Tibial nerve (tissue), 4 donors: ENCODE data around the gene FAM13A. TPM values are rescaled to one million over a fixed set of nuclear protein-coding genes. Genes with fewer than 3 reads are reported as not detected.
A peak's percentile ranks its signal among the peaks of the same experiment; 100 is the strongest.

ENCODE experiments used
- DNase-seq, 2 donors: peaks; one replicate each; pipeline ENCODE4 v3.0.0-alpha.2; 2019; ENCODE audit warnings: low spot score in 2 of 2
- H3K27ac ChIP-seq, 4 donors: fragments of 200-600 bp; sonication (generic) in 3 of 4; one replicate each; pipeline ENCODE4 v1.5.1; 2017 to 2019; ENCODE audit warnings: mild to moderate bottlenecking in 1 of 4
- H3K27me3 ChIP-seq, 2 donors: fragments of 200-600 bp; sonication (generic) in 1 of 2; one replicate each; pipeline versions ENCODE4 v1.5.1 to v1.6.0; 2017 to 2019
- H3K36me3 ChIP-seq, 3 donors: fragments of 200-600 bp; sonication (generic); one replicate each; pipeline ENCODE4 v1.5.1; 2018 to 2019
- H3K4me1 ChIP-seq, 4 donors: fragments of 200-600 bp; sonication (generic) in 3 of 4; one replicate each; pipeline ENCODE4 v1.5.1; 2017 to 2019
- H3K4me3 ChIP-seq, 4 donors: fragments of 200-600 bp; sonication (generic) in 3 of 4; one replicate each; pipeline ENCODE4 v1.5.1; 2017 to 2019; ENCODE audit warnings: mild to moderate bottlenecking in 1 of 4, moderate library complexity in 1 of 4
- H3K9me3 ChIP-seq, 4 donors: fragments of 200-600 bp; sonication (generic) in 3 of 4; one replicate each; pipeline ENCODE4 v1.5.1; 2017 to 2019
- CTCF ChIP-seq, 5 experiments: fragments of 200-600 bp in 3 of 5; fragments of 450-650 bp in 2 of 5; sonication (generic) in 3 of 5; IDR thresholded peaks; one replicate each; pipeline ENCODE4 v1.5.1; 2016 to 2019; ENCODE audit warnings: antibody characterized with exemption in 5 of 5, mild to moderate bottlenecking in 3 of 5, moderate library complexity in 2 of 5
- EP300 ChIP-seq, 2 donors: sonication (generic); formaldehyde crosslinking; IDR thresholded peaks; one replicate each; pipeline ENCODE4 v1.6.1; 2017; ENCODE audit warnings: antibody characterized with exemption in 2 of 2, mild to moderate bottlenecking in 1 of 2
- POLR2A ChIP-seq, 2 donors: fragments of 450-650 bp; IDR thresholded peaks; one replicate each; pipeline ENCODE4 v1.6.1; 2017; ENCODE audit warnings: antibody characterized with exemption in 2 of 2, mild to moderate bottlenecking in 2 of 2, moderate library complexity in 2 of 2
- WGBS, 2 donors: methylation state at CpG; one replicate each; pipeline ENCODE4 v1.1.5; 2018; 5-methylcytosine and 5-hydroxymethylcytosine counted together
- total RNA-seq, 4 donors: library from RNA; depleted of rRNA; stranded (reverse); fragments of >200 nt; gene quantifications; one replicate each; pipeline ENCODE4 v1.1.0, GENCODE V29; 2016

The FAM13A gene
- total RNA-seq, 4 donors from 2014 or later = 48.8 to 77.6 (median 58.8) TPM

- Histone ChIP-seq H3K27ac (no peak overlapping the region), H3K4me1 (peaks cover 0 to 15% (median 0%) of the 10 kb centered on the region in 4 donors), H3K9me3 (no peaks in the 10 kb centered on the region), H3K27me3 (no peaks in the 10 kb centered on the region), H3K4me3 (no peak overlapping the region), H3K36me3 (no peaks in the 10 kb centered on the region)
- DNase-seq = no peak
- WGBS, 2 donors = 32 to 35% methylated on average over 4 of the region's 4 CpGs
- TF ChIP-seq POLR2A (IDR thresholded peaks at IDR 0.05) = no peak
- no peak for TF ChIP-seq EP300 (IDR thresholded peaks at IDR 0.05)
- TF ChIP-seq CTCF (IDR thresholded peaks at IDR 0.05) = no peak
Measured at GRCh38 chr4:88846206-88846790, 210.7 kb downstream of the FAM13A start.

GRCh38 chr4:88843067-88843685 is 213.8 kb downstream of the FAM13A start:
- H3K36me3 ChIP-seq = no peaks in the 10 kb centered on the region
- no peak for TF ChIP-seq EP300 (IDR thresholded peaks at IDR 0.05)
- TF ChIP-seq POLR2A (IDR thresholded peaks at IDR 0.05) = no peak
- no peak for TF ChIP-seq CTCF (IDR thresholded peaks at IDR 0.05)
- no peak for DNase-seq
- H3K27me3 ChIP-seq = no peaks in the 10 kb centered on the region
- no peaks in the 10 kb centered on the region for H3K9me3 ChIP-seq
- H3K27ac ChIP-seq = no peak overlapping the region
- WGBS, 2 donors = 53 to 63% methylated on average over 8 of the region's 8 CpGs
- H3K4me1 ChIP-seq = peaks cover 0 to 15% (median 0%) of the 10 kb centered on the region in 4 donors
- no peak overlapping the region for H3K4me3 ChIP-seq

GRCh38 chr4:88841635-88842034 is 215.3 kb downstream of the FAM13A start:
- H3K4me3 ChIP-seq = no peak overlapping the region
- no peak overlapping the region for H3K27ac ChIP-seq
- H3K4me1 ChIP-seq = peaks cover 0 to 15% (median 0%) of the 10 kb centered on the region in 4 donors
- WGBS, 2 donors = 86 to 87% methylated on average over 4 of the region's 4 CpGs
- DNase-seq = no peak
- TF ChIP-seq POLR2A (IDR thresholded peaks at IDR 0.05) (no peak), EP300 (IDR thresholded peaks at IDR 0.05) (no peak), CTCF (IDR thresholded peaks at IDR 0.05) (no peak)
- H3K27me3 ChIP-seq = no peaks in the 10 kb centered on the region
- no peaks in the 10 kb centered on the region for H3K9me3 ChIP-seq
- H3K36me3 ChIP-seq = no peaks in the 10 kb centered on the region

- Histone ChIP-seq H3K27me3 (no peaks in the 10 kb centered on the region), H3K9me3 (no peaks in the 10 kb centered on the region), H3K36me3 (no peaks in the 10 kb centered on the region), H3K4me3 (no peak overlapping the region), H3K4me1 (no peaks in the 10 kb centered on the region), H3K27ac (no peak overlapping the region)
- DNase-seq = no peak
- TF ChIP-seq POLR2A (IDR thresholded peaks at IDR 0.05) (no peak), EP300 (IDR thresholded peaks at IDR 0.05) (no peak), CTCF (IDR thresholded peaks at IDR 0.05) (no peak)
Measured at GRCh38 chr4:88836216-88836615, 220.8 kb downstream of the FAM13A start.

- peak in 1 of 2 donors; percentile 39 for DNase-seq
- peaks cover 0 to 28% (median 3%) of the 10 kb centered on the region in 4 donors for H3K4me1 ChIP-seq
- 54 to 60% methylated on average over 4 of the region's 4 CpGs for WGBS, 2 donors
- H3K27me3 ChIP-seq = no peaks in the 10 kb centered on the region
- TF ChIP-seq CTCF (IDR thresholded peaks at IDR 0.05) (no peak), EP300 (IDR thresholded peaks at IDR 0.05) (peak in 1 of 2 donors; percentile 42), POLR2A (IDR thresholded peaks at IDR 0.05) (no peak)
- H3K36me3 ChIP-seq = no peaks in the 10 kb centered on the region
- no peaks in the 10 kb centered on the region for H3K9me3 ChIP-seq
- no peak overlapping the region for H3K4me3 ChIP-seq
- peak overlapping the region in 2 of 4 donors; percentile 29 to 39 for H3K27ac ChIP-seq
Measured at GRCh38 chr4:88831031-88831430, 226.0 kb downstream of the FAM13A start.
